ENCODE data around the gene SNTG2. TPM values are rescaled to one million over a fixed set of nuclear protein-coding genes. Genes with fewer than 3 reads are reported as not detected.

Gene SNTG2
- total RNA-seq, 2 experiments from 2014 or later, result not detected

GRCh38 chr2:1341404-1342120 lies 390.9 kb downstream of the SNTG2 start:
- no peaks in the 10 kb centered on the region for H3K79me2 ChIP-seq (ENCODE audit: insufficient read depth, low read depth, low read length)
- H3K27ac ChIP-seq (ENCODE audit: low read depth, low read length, poor library complexity, severe bottlenecking), result no peak overlapping the region
- no peak overlapping the region for H3K4me3 ChIP-seq (ENCODE audit: low read depth, low read length, poor library complexity, severe bottlenecking)
- H4K20me1 ChIP-seq (ENCODE audit: insufficient read depth, low read length), result no peaks in the 10 kb centered on the region
- H3K36me3 ChIP-seq (ENCODE audit: insufficient read depth, low read length), result no peaks in the 10 kb centered on the region
- POLR2A ChIA-PET, result interaction anchor here (0.6 to 0.7 kb wide), 2 partner anchors 8 to 25 kb away, joined by 3 to 4 read pairs; no protein-coding TSS in a partner anchor
- TF ChIP-seq CTCF (conservative IDR thresholded peaks at IDR 0.05; ENCODE audit: low read length), result no peak
- no peak for TF ChIP-seq EZH2phosphoT487 (IDR thresholded peaks at IDR 0.05; ENCODE audit: borderline replicate concordance, low read depth, low read length)
- no peaks in the 10 kb centered on the region for H3K4me1 ChIP-seq (ENCODE audit: insufficient read depth, low read length, poor library complexity, severe bottlenecking)
- no peaks in the 10 kb centered on the region for H3K9me3 ChIP-seq (ENCODE audit: low read length)
- no peak overlapping the region for H3K4me2 ChIP-seq (ENCODE audit: low read length)
- no peak overlapping the region for H2AFZ ChIP-seq (ENCODE audit: low read length)
- CTCF ChIA-PET (ENCODE audit: unreplicated experiment), result no interaction called here
- BruUV-seq (replicated peaks), result no TSS peak
- no peak for DNase-seq (ENCODE audit: low spot score)
- intact Hi-C loops (cut with micrococcal nuclease; ENCODE audit: unreplicated experiment), result no loop called here
- no peaks in the 10 kb centered on the region for H3K9me2 ChIP-seq (ENCODE audit: insufficient read depth, low read length)

GRCh38 chr2:1348789-1349188 lies 398.1 kb downstream of the SNTG2 start:
- H3K4me2 ChIP-seq (ENCODE audit: low read length), result no peak overlapping the region
- ChIA-PET CTCF (ENCODE audit: unreplicated experiment) (no interaction called here), POLR2A (interaction anchor here (0.8 kb wide), 1 partner anchor 8 kb away, joined by 3 read pairs; no protein-coding TSS in a partner anchor)
- H3K79me2 ChIP-seq (ENCODE audit: insufficient read depth, low read depth, low read length), result no peaks in the 10 kb centered on the region
- no peaks in the 10 kb centered on the region for H3K9me2 ChIP-seq (ENCODE audit: insufficient read depth, low read length)
- no peak for DNase-seq (ENCODE audit: low spot score)
- H2AFZ ChIP-seq (ENCODE audit: low read length), result no peak overlapping the region
- no peak overlapping the region for H3K27ac ChIP-seq (ENCODE audit: low read depth, low read length, poor library complexity, severe bottlenecking)
- intact Hi-C loops (cut with micrococcal nuclease; ENCODE audit: unreplicated experiment), result no loop called here
- 0 out of 2 replicates have a peak, but pooled peaks cover 6% of the 10 kb centered on the region for H3K9me3 ChIP-seq (ENCODE audit: low read length)
- H3K36me3 ChIP-seq (ENCODE audit: insufficient read depth, low read length), result no peaks in the 10 kb centered on the region
- TF ChIP-seq EZH2phosphoT487 (IDR thresholded peaks at IDR 0.05; ENCODE audit: borderline replicate concordance, low read depth, low read length), result no peak
- TF ChIP-seq CTCF (conservative IDR thresholded peaks at IDR 0.05; ENCODE audit: low read length), result no peak
- H4K20me1 ChIP-seq (ENCODE audit: insufficient read depth, low read length), result no peaks in the 10 kb centered on the region
- H3K4me1 ChIP-seq (ENCODE audit: insufficient read depth, low read length, poor library complexity, severe bottlenecking), result no peaks in the 10 kb centered on the region
- BruUV-seq (replicated peaks), result no TSS peak
- no peak overlapping the region for H3K4me3 ChIP-seq (ENCODE audit: low read depth, low read length, poor library complexity, severe bottlenecking)

GRCh38 chr2:1350111-1350510 lies 399.5 kb downstream of the SNTG2 start:
- intact Hi-C loops (cut with micrococcal nuclease; ENCODE audit: unreplicated experiment), result no loop called here
- no peak for TF ChIP-seq CTCF (conservative IDR thresholded peaks at IDR 0.05; ENCODE audit: low read length)
- no peak for TF ChIP-seq EZH2phosphoT487 (IDR thresholded peaks at IDR 0.05; ENCODE audit: borderline replicate concordance, low read depth, low read length)
- CTCF ChIA-PET (ENCODE audit: unreplicated experiment), result no interaction called here
- no peaks in the 10 kb centered on the region for H3K9me2 ChIP-seq (ENCODE audit: insufficient read depth, low read length)
- H3K36me3 ChIP-seq (ENCODE audit: insufficient read depth, low read length), result no peaks in the 10 kb centered on the region
- H3K4me2 ChIP-seq (ENCODE audit: low read length), result no peak overlapping the region
- H3K4me3 ChIP-seq (ENCODE audit: low read depth, low read length, poor library complexity, severe bottlenecking), result no peak overlapping the region
- no peak for DNase-seq (ENCODE audit: low spot score)
- POLR2A ChIA-PET, result no interaction called here
- H3K27ac ChIP-seq (ENCODE audit: low read depth, low read length, poor library complexity, severe bottlenecking), result no peak overlapping the region
- no peaks in the 10 kb centered on the region for H3K79me2 ChIP-seq (ENCODE audit: insufficient read depth, low read depth, low read length)
- H3K9me3 ChIP-seq (ENCODE audit: low read length), result 0 out of 2 replicates have a peak, but pooled peaks cover 6% of the 10 kb centered on the region
- no TSS peak for BruUV-seq (replicated peaks)
- H3K4me1 ChIP-seq (ENCODE audit: insufficient read depth, low read length, poor library complexity, severe bottlenecking), result no peaks in the 10 kb centered on the region
- H4K20me1 ChIP-seq (ENCODE audit: insufficient read depth, low read length), result no peaks in the 10 kb centered on the region
- H2AFZ ChIP-seq (ENCODE audit: low read length), result no peak overlapping the region
